Suprapubic skin (tissue), 3 donors: ENCODE data around the gene GPC1.

Source experiments
- CTCF ChIP-seq, 2 donors: fragments of 200-600 bp in 1 of 2; fragments of 450-650 bp in 1 of 2; sonication (generic) in 1 of 2; IDR thresholded peaks; one replicate each; pipeline ENCODE4 v1.5.1; 2016 to 2019; ENCODE audit warnings: antibody characterized with exemption in 2 of 2, mild to moderate bottlenecking in 1 of 2, moderate library complexity in 1 of 2
- EP300 ChIP-seq: sonication (generic); formaldehyde crosslinking; IDR thresholded peaks from one replicate; pipeline ENCODE4 v1.6.1; 2017; ENCODE audit warnings: antibody characterized with exemption
- POLR2A ChIP-seq, 2 donors: fragments of 450-650 bp; IDR thresholded peaks; one replicate each; pipeline ENCODE4 v1.6.1; 2017; ENCODE audit warnings: antibody characterized with exemption in 2 of 2, mild to moderate bottlenecking in 2 of 2, moderate library complexity in 2 of 2

- TF ChIP-seq CTCF (IDR thresholded peaks at IDR 0.05) (no peak), POLR2A (IDR thresholded peaks at IDR 0.05) (no peak), EP300 (no peak)
Observed at GRCh38 chr2:240436683-240437550, 1.5 kb downstream of the GPC1 start.
